Raji (cell line): ENCODE results near the gene FER.

Source experiments
- POLR2A ChIP-seq: IDR thresholded peaks from 2 replicates; pipeline ENCODE4 v1.6.1; 2011; ENCODE audit warnings: low read depth, low read length, control low read depth; ENCODE audit not compliant: insufficient read depth

FER gene

GRCh38 chr5:108769352-108769751, 21.7 kb downstream of the FER start:
- TF ChIP-seq POLR2A = no peak

- no peak for TF ChIP-seq POLR2A
Measured at GRCh38 chr5:108772626-108773025, 24.9 kb downstream of the FER start.

GRCh38 chr5:108773330-108773729, 25.6 kb downstream of the FER start:
- TF ChIP-seq POLR2A = no peak

GRCh38 chr5:108786806-108787483, 39.2 kb downstream of the FER start:
- TF ChIP-seq POLR2A = no peak

GRCh38 chr5:108788142-108788541, 40.4 kb downstream of the FER start:
- TF ChIP-seq POLR2A = no peak

- no peak for TF ChIP-seq POLR2A
Measured at GRCh38 chr5:108793207-108793606, 45.5 kb downstream of the FER start.

- no peak for TF ChIP-seq POLR2A
Measured at GRCh38 chr5:108797396-108797795, 49.7 kb downstream of the FER start.

GRCh38 chr5:108797986-108798385, 50.3 kb downstream of the FER start:
- no peak for TF ChIP-seq POLR2A

- no peak for TF ChIP-seq POLR2A
Measured at GRCh38 chr5:108798513-108799265, 51.0 kb downstream of the FER start.

- TF ChIP-seq POLR2A = no peak
Measured at GRCh38 chr5:108801301-108801700, 53.6 kb downstream of the FER start.

GRCh38 chr5:108801776-108802175, 54.1 kb downstream of the FER start:
- no peak for TF ChIP-seq POLR2A

GRCh38 chr5:108810717-108811116, 63.0 kb downstream of the FER start:
- TF ChIP-seq POLR2A = no peak

GRCh38 chr5:108813673-108814072, 66.0 kb downstream of the FER start:
- no peak for TF ChIP-seq POLR2A

- no peak for TF ChIP-seq POLR2A
Measured at GRCh38 chr5:108814551-108814950, 66.9 kb downstream of the FER start.

GRCh38 chr5:108818613-108819272, 71.0 kb downstream of the FER start:
- TF ChIP-seq POLR2A = no peak

GRCh38 chr5:108820983-108821382, 73.3 kb downstream of the FER start:
- TF ChIP-seq POLR2A = no peak
